HEK293 (cell line): Measurements from ENCODE around the gene CTCFL.

Experiments
- CTCF ChIA-PET: fragments of 350-600 bp; formaldehyde crosslinking; extraction: SDS; loops from one replicate; lab custom pipeline; 2021; ENCODE audit warnings: antibody characterized with exemption; lab: Yijun Ruan, JAX
- POLR2A ChIA-PET: fragments of 300-600 bp; formaldehyde crosslinking; extraction: SDS; loops from one replicate; lab custom pipeline; 2020; ENCODE audit warnings: antibody characterized with exemption, inconsistent platforms; lab: Yijun Ruan, JAX
- H3K27ac ChIP-seq: fragments of 200-500 bp; sonication (Bioruptor generic); 2 replicates; pipeline ENCODE4 v1.5.1; 2014; ENCODE audit warnings: low read depth, low read length, control low read depth, inconsistent platforms; ENCODE audit errors: extremely low read depth
- H3K36me3 ChIP-seq, 2 experiments: fragments of 200-500 bp in 1 of 2; sonication (Bioruptor generic) in 1 of 2; 1 replicate in 1 of 2; 2 replicates in 1 of 2; pipeline ENCODE4 v1.5.1; 2014 to 2017; ENCODE audit warnings: inconsistent platforms in 2 of 2, low read length in 2 of 2; ENCODE audit not compliant: control insufficient read depth in 2 of 2, insufficient read depth in 1 of 2
- H3K4me1 ChIP-seq: fragments of 200-500 bp; sonication (Bioruptor generic); 2 replicates; pipeline ENCODE4 v1.5.1; 2014; ENCODE audit warnings: mild to moderate bottlenecking, low read length, inconsistent platforms; ENCODE audit not compliant: control insufficient read depth, insufficient read depth
- H3K4me3 ChIP-seq: 2 replicates; pipeline ENCODE4 v1.5.1; 2011; ENCODE audit warnings: low read depth, mild to moderate bottlenecking, control low read depth, low read length, moderate library complexity
- H3K9me3 ChIP-seq: fragments of 200-500 bp; sonication (Bioruptor generic); 2 replicates; pipeline ENCODE4 v1.5.1; 2014; ENCODE audit warnings: low read depth, low read length, inconsistent platforms; ENCODE audit not compliant: control insufficient read depth, insufficient read depth
- SCRT1 ChIP-seq: fragments of 450-650 bp; formaldehyde crosslinking; IDR thresholded peaks from 2 replicates; pipeline ENCODE4 v1.5.1; 2016; ENCODE audit warnings: missing biosample characterization, missing genetic modification characterization, borderline replicate concordance
- TSHZ1 ChIP-seq: fragments of 450-650 bp; formaldehyde crosslinking; IDR thresholded peaks from 2 replicates; pipeline ENCODE4 v1.5.1; 2016; ENCODE audit warnings: missing biosample characterization, missing genetic modification characterization, borderline replicate concordance
- ZNF10 ChIP-seq: fragments of 450-650 bp; formaldehyde crosslinking; IDR thresholded peaks from 2 replicates; pipeline ENCODE4 v1.5.1; 2017; ENCODE audit warnings: missing biosample characterization, missing genetic modification characterization
- ZNF335 ChIP-seq: fragments of 450-650 bp; formaldehyde crosslinking; conservative IDR thresholded peaks from 2 replicates; pipeline ENCODE4 v1.5.1; 2016; ENCODE audit warnings: missing biosample characterization, missing genetic modification characterization
- ZNF354C ChIP-seq: fragments of 450-650 bp; formaldehyde crosslinking; IDR thresholded peaks from 2 replicates; pipeline ENCODE4 v1.5.1; 2016; ENCODE audit warnings: missing biosample characterization, missing genetic modification characterization, low read depth, borderline replicate concordance
- ZNF366 ChIP-seq: fragments of 450-650 bp; formaldehyde crosslinking; conservative IDR thresholded peaks from 2 replicates; pipeline ENCODE4 v1.5.1; 2016; ENCODE audit warnings: missing biosample characterization, missing genetic modification characterization
- ZNF394 ChIP-seq: fragments of 450-650 bp; formaldehyde crosslinking; IDR thresholded peaks from 2 replicates; pipeline ENCODE4 v1.5.1; 2016; ENCODE audit warnings: missing biosample characterization, missing genetic modification characterization, mild to moderate bottlenecking, moderate library complexity, borderline replicate concordance
- ZNF623 ChIP-seq: fragments of 450-650 bp; formaldehyde crosslinking; IDR thresholded peaks from 2 replicates; pipeline ENCODE4 v1.5.1; 2016; ENCODE audit warnings: missing biosample characterization, missing genetic modification characterization
- ZNF654 ChIP-seq: fragments of 450-650 bp; formaldehyde crosslinking; IDR thresholded peaks from 2 replicates; pipeline ENCODE4 v1.5.1; 2016; ENCODE audit warnings: low read depth, missing biosample characterization, missing genetic modification characterization
- ZSCAN30 ChIP-seq: fragments of 450-650 bp; IDR thresholded peaks from 2 replicates; pipeline ENCODE4 v1.5.1; 2018; ENCODE audit warnings: missing biosample characterization, mild to moderate bottlenecking, missing genetic modification characterization, moderate library complexity
- ZXDB ChIP-seq: fragments of 450-650 bp; formaldehyde crosslinking; IDR thresholded peaks from 2 replicates; pipeline ENCODE4 v1.5.1; 2016; ENCODE audit warnings: missing biosample characterization, missing genetic modification characterization

Gene CTCFL

GRCh38 chr20:57548177-57549058, 23.5 kb upstream of the CTCFL start:
- ChIA-PET POLR2A (no interaction called here), CTCF (interaction anchor here (0.5 to 1.7 kb wide), 4 partner anchors 25 to 622 kb away, joined by 3 to 7 read pairs (median 3); no protein-coding TSS in a partner anchor)
- Histone ChIP-seq H3K36me3 (no peaks in the 10 kb centered on the region), H3K9me3 (no peaks in the 10 kb centered on the region), H3K4me3 (no peak overlapping the region), H3K27ac (no peak overlapping the region), H3K4me1 (no peaks in the 10 kb centered on the region)
- no peak for TF ChIP-seq ZNF354C
- no peak for TF ChIP-seq ZNF335 (tag by site-specific recombination)
- no peak for TF ChIP-seq ZNF394 (tag by site-specific recombination)
- peak; percentile 24; the same call in 1 of the 2 replicates for TF ChIP-seq ZNF623 (tag by site-specific recombination)
- no peak for TF ChIP-seq ZXDB (tag by site-specific recombination)
- no peak for TF ChIP-seq TSHZ1 (tag by site-specific recombination)

- no peaks in the 10 kb centered on the region for H3K4me1 ChIP-seq
- ChIA-PET CTCF (interaction anchor here (1.0 kb wide), 1 partner anchor 27 kb away, joined by 3 read pairs; no protein-coding TSS in a partner anchor), POLR2A (no interaction called here)
- H3K27ac ChIP-seq: no peak overlapping the region
- no peak overlapping the region for H3K4me3 ChIP-seq
- H3K9me3 ChIP-seq: no peaks in the 10 kb centered on the region
- TF ChIP-seq ZNF10 (tag by site-specific recombination): no peak
- no peak for TF ChIP-seq ZNF654 (tag by site-specific recombination)
- 0 out of 2 replicates have a peak, but pooled peaks have one; percentile 10 for TF ChIP-seq SCRT1 (tag by site-specific recombination)
- TF ChIP-seq ZNF366: no peak
- no peaks in the 10 kb centered on the region for H3K36me3 ChIP-seq
Measured at GRCh38 chr20:57546956-57547649, 22.2 kb upstream of the CTCFL start.

GRCh38 chr20:57545927-57546662, 21.2 kb upstream of the CTCFL start:
- TF ChIP-seq ZSCAN30 (tag by site-specific recombination): no peak
- POLR2A ChIA-PET: no interaction called here
- H3K27ac ChIP-seq: no peak overlapping the region
- CTCF ChIA-PET: interaction anchor here (0.5 to 0.6 kb wide), 2 partner anchors 29 to 30 kb away, joined by 3 read pairs; no protein-coding TSS in a partner anchor
- no peaks in the 10 kb centered on the region for H3K9me3 ChIP-seq
- no peaks in the 10 kb centered on the region for H3K4me1 ChIP-seq
- H3K4me3 ChIP-seq: no peak overlapping the region
- H3K36me3 ChIP-seq: no peaks in the 10 kb centered on the region
